NCI-H1092 treated with DMSO at 0.1 percent for 48 hours (cell line): Measurements from ENCODE around the gene PRKD2.

Experiments
- DNase-seq: peaks from one replicate; lab custom pipeline; 2025; lab: John Stamatoyannopoulos, UW

PRKD2 gene

DNA sequence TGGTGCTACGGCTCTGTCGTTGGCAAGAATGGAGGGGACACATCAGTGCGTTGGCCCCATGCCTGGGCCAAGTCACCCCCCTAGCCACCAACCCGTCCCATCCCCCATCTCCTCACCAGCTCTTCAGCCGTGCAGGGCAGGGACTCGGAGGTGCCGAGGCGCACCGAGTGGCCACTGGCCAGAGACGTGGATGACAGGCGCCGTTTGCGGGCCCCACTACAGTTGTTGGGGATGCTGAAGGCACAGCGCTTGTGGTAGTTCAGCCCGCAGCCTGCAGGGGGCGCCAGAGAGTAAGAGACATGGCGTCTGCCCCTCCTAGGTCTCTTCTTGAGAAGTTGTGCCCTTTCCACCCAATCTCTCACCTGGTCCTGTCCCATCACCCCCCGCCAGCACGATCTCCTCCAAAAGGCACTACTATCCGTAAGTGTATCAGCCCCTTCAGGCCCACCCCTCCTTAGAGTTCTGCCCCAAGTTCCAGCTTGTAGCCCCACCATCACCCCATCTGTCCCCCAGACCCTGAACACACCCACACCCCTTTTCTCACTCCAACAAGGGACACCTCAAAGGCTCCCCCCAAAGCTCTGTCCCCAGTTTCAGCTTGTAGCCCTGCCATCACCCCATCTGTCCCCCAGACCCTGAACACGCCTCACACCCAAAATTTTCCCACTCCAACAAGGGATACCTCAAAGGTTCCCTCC is 12.4 kb downstream of the PRKD2 start:
- DNase-seq, result peak; percentile 34

DNA sequence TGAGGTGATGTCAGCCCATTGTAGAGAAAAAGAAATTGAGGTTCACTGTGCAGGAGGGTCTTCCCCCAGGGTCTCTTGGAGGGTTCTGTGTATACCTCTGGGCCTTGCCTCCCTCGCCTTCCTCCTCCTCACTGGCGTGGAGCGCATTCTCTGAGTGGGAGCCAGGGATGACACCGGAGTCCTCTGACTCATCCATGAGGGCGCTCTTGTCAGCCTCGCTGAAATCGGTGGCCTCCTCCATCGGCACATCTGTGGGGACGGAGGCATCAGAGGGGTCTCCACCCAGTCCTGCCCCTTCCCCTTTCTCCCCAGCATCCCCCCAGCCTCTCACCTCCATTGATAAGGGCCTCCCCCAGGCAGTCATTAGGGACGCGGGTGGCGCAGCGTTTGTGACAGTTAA is 16.2 kb downstream of the PRKD2 start:
- DNase-seq, result no peak

GRCh38 chr19:46698395-46699321 is 18.3 kb downstream of the PRKD2 start:
- no peak for DNase-seq

- DNase-seq, result no peak
Observed at GRCh38 chr19:46697204-46697960, 19.5 kb downstream of the PRKD2 start.

DNA sequence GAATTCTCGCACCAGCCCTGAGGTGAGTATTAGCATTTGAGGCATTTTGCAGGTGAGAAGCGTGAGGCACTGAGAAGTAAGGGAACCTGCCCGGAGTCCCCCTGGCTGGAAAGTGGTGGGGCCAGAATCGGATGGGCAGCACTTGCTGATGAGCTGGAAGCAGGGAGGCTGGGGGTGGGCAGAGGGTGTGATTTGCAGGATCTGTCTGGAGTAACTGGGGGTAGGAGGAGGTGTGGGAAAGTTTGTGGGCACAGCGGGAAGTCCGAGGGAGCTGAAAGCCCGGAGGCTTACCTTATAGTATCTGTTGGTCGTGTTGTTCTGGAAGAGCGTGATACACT is 20.1 kb downstream of the PRKD2 start:
- no peak for DNase-seq

- no peak for DNase-seq
Observed at GRCh38 chr19:46696052-46696451, 20.9 kb downstream of the PRKD2 start.

- DNase-seq, result no peak
Observed at GRCh38 chr19:46693760-46694159, 23.2 kb downstream of the PRKD2 start.

- DNase-seq, result no peak
Observed at GRCh38 chr19:46692918-46693722, 23.8 kb downstream of the PRKD2 start.

GRCh38 chr19:46691948-46692347 is 25.0 kb downstream of the PRKD2 start:
- DNase-seq, result no peak

DNA sequence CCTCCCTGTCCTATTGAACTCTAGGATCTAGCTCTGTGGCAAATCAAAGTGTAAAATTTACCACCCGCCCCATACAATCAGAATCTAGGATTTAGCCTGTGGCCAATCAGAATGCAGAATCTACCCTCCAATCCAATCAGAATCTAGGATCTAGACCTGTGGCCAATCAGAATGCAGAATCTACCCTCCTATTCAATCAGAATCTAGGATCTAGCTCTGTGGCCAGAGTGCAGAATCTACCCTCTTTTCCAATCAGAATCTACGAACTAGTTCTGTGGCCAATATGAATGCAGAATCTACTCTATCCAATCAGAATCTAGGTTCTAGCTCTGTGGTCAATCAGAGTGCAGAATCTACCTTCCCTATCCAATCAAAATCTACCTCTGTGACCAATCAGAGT is 25.8 kb downstream of the PRKD2 start:
- no peak for DNase-seq

GRCh38 chr19:46689358-46689757 is 27.6 kb downstream of the PRKD2 start:
- no peak for DNase-seq

DNA sequence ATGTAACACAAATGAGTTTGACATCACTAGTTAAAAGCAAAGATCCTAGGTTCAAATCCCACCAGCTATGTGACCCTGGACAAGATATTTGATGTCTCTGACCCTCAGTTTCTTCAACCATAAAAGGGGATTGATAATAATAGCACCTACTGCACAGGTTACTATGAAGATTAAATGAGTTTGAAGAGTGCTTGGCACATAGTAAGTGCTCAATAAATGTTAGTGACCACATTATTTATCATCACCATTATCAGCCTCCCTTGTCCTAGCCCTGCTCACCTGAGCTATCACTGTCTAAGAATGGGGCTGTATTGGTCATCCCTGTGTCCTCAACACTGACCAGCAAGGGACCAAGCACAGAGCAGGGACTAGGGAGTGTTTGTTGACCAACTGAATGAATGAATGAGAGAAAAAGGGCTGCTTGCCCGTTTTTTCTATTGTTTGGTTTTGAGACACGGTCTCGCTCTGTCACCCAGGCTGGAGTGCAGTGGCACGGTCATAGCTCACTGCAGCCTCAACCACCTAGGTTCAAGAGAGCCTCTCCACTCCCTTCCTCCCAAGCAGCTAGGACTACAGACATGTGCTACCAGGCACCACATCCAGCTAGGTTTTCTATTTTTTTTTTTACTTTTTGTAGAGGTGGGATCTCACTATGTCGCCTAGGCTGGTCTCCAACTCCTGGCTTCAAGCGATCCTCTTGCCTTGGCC is 29.3 kb downstream of the PRKD2 start:
- no peak for DNase-seq

DNA sequence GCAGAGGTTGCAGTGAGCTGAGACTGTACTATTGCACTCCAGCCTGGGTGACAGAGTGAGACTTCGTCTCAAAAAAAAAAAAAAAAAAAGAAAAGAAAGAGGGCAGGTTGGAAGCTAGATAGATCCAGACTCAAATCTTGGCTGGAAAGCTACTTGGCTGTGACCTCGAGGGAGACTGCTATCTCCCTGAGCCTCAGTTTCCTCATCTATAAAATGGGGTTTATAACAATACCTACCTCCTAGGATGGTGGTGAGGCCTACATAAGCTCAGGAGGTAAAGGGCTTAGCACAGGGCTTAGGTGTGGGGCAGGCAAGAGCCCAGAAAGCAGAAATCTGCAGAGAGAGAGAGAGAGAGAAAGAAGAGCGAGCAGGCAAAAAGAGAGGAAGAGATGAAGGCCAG is 31.7 kb downstream of the PRKD2 start:
- DNase-seq, result no peak

DNA sequence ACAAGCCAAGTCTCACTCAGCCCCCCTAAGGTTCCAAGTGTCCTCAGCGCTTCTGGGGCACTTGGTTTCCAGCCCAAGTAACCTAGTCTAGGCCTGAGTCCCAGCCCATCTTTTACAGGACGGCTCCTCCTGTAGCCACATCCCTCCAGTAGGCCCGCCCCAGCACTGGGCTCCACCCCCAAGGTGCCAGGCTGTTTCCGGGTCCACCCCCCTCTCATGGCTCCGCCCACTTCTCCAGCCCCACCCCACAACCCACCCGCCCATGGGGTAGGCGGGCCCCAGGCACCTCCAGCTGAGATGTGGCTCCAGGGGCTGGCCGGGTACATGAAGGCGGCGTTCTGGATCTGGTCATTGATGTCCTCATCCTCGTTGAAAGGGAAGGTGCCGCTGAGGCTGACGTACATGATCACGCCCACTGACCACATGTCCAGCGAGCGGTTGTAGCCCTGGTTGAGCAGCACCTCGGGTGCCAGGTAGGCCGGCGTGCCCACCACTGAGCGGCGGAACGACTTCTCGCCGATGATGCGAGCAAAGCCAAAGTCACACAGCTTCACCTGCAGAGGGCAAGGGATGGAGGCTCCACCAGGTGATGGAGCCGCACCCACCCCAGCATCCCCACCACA is 38.7 kb downstream of the PRKD2 start:
- DNase-seq, result no peak

DNA sequence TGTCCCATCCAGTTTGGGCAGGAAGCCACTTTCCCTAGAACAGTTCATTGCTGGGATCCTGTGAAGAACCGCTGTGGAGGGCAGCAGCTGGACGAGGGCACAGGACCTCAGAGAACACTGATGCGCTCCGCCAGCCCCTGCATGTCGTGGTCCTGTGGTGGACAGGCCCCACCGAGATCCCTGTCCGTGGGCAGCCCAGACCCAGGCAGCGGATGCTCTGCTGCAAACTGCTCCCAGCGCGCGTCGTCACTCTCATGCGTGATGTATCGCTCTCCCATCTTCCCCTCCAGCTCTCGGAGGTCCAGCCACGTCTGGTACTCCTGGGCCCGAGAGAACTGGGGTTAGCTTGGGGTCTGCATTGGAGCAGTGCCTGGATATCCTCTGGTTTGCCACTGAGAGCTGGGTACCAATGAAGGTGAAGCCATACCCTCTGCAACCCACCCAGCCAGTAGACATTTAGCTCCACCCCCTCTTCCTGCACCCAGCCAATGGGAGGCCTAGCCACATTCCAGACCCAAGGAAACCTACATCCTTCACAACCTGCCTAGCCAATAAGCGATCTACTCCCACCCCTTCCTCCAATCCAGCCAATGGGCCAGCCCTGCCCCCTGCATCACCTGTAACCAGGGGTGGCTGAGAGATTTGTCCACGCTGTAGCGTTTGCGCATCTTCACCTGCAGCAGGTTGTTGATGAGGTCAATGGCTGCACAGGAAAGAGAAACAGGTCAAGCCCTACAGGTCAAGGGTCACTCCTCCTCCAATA is 42.3 kb downstream of the PRKD2 start:
- DNase-seq, result no peak

DNA sequence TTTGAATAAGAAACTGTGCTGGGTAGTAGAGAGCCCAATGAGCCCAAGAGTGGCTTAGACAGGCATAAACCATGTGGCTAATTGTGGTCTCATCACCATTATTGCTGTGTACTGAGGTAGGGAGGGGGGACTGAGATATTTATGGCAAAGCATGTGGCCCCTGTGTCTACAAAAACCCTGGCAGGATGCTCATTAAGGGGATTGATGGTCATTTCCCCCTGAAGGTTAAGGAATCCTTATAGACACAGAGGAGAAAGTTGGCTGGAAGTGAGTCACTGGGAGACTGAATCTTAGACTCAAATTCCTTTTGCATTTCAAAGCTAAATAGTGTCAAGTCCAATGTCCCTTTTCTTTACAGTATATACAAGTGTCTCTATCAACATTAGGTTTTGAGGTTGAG is 46.1 kb downstream of the PRKD2 start:
- DNase-seq, result no peak

- no peak for DNase-seq
Observed at GRCh38 chr19:46668662-46669061, 48.3 kb downstream of the PRKD2 start.

DNA sequence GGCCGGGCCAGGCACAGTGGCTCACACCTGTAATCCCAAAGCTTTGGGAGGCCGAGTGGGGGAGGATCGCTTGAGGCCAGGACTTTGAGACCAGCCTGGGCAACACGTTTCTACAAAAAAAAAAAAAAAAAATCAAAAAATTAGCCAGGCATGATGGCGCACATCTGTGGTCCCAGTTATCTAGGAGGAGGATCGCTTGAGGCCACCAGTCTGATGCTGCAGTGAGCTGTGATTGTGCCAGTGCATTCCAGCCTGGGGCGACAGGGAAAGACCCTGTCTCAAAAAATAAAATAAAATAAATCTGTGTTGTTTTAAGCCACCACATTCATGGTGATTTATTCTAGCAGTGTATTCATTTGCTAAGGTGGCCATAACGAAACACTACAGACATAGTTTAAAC is 51.8 kb downstream of the PRKD2 start:
- DNase-seq, result no peak

DNA sequence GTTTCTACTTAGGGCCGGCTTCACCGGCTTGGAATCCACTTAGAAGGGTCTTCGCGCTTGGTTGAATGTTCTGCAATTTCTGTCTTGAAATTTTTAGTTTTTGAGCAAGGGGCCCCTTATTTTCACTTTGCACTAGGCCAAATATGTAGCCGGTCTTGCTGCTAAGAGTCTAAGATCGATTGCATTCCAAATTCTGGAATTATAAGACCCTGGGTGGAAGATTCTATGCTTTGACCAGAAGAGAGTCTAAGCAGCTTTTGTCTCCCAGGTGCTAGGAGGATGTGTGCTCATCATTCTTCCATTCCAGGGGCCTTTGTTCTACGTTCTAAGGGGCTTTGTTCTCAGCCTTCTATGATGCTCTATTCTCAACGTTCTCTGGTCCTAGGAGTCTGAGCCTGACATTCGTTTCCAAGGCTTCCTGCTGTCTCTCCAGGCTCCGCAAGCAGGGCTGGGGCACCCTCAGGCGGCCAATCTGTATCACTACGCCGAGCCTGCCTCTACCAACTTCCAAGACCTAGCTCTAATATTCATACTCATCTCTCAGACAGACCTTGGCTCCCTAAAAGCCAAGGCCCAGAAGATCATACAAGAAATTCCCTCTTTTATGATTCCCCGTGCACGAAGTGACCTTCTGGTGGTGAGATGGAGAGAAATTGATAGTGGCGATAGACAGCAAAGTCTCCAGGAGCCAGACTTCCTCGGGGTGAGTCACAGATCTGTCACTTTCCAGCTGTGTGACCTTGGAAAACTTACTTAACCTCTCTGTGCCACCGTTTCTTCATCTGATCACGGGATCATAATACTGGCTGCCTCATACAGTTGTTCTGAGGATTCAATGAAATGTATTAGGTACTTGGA is 55.0 kb downstream of the PRKD2 start:
- peak; percentile 72 for DNase-seq
